Measurements from ENCODE around the gene DGKZ.

The DGKZ gene

GRCh38 chr11:46348566-46349401, 1.5 kb downstream of the DGKZ start:
- FAIRE-seq, result no peak

DNA sequence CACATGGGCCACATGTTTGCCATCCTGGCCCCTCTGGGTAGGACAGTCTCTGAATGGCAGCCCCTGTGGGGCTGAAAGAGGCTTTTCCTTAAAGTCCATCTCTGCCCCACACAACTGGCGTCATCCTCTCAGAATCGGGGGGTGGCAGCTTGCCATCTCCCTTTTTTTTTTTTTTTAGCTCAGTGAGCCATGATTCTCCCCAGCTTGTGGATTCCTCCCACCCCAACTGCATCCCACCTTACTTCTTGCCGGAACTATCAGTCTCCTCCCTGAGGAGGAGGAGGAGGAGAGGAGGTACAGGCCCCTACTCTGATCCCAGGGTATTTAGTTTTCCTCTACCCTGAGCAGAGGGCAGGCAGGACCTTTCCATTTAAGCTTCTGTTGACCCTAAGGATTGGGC, 3.4 kb downstream of the DGKZ start:
- FAIRE-seq, result no peak

GRCh38 chr11:46351148-46351547, 3.9 kb downstream of the DGKZ start:
- no peak for FAIRE-seq

DNA sequence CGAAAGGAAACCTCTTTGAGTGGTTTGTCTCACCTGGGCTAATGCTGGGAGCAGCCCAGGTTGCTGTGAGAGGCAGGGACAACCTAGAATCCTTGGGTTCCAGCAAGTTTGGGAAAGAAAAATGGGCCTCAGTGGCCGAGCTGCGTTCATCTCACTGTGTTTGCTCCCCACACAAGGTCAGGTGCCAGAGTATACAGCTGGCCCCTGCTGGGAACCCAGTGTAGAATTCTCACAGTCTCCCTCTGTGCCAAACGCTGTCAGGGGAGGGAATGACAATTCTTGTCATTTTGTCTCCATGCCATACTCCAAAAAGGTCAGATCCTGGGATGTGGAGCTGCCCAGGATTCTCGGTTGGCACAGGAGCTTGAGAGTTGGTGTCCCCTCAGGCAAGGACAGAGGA, 4.3 kb downstream of the DGKZ start:
- FAIRE-seq, result no peak

GRCh38 chr11:46352063-46352841, 5.0 kb downstream of the DGKZ start:
- no peak for FAIRE-seq

DNA sequence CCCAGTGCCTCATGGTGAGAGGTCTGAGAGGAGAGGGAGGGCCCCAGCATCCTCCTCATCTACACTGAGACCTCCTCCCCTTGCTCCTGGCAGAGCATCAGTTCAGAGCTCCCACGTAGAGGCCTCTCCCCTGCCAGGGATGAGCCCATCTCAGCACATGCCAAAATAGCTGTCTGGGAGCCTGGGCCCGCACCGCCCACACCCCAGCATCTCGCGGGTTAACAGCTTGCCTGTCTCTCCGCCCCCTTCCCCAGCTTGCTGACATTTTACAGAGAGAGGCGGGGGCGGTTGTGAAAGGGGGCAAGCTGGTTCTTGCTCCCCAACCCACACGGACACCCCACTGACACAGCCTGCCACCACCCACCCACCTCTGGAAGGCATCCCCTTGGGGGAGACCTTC, 6.4 kb downstream of the DGKZ start:
- no peak for FAIRE-seq

- FAIRE-seq, result no peak
Observed at GRCh38 chr11:46356924-46357482, 9.7 kb downstream of the DGKZ start.

DNA sequence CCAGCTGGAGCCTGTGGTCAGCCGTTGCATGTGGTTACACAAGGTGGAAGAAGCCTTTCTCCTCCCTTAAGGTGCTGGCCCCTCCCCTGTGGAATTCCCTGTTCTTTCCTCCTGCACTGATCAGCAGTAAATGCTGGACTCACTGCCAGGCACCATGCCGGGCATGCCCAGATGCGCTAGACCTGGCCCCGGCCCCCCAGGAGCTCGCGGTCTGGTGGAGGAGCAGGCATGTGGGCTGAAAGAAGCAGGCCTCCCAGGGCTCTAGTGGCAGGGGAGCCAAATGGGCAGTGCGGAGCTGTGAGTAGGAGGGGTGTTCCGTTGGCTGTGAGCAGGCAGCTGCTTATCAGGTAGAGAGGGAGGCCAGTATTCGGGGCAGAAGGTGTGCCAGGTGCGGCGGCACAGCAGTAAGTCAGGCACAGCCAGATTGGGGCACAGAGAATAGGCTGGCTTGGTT, 10.2 kb downstream of the DGKZ start:
- no peak for FAIRE-seq

GRCh38 chr11:46359953-46360352, 12.7 kb downstream of the DGKZ start:
- FAIRE-seq, result no peak

GRCh38 chr11:46360878-46361277, 13.6 kb downstream of the DGKZ start:
- no peak for FAIRE-seq

GRCh38 chr11:46361283-46362155, 14.3 kb downstream of the DGKZ start:
- FAIRE-seq, result no peak

- no peak for FAIRE-seq
Observed at GRCh38 chr11:46362156-46363030, 15.1 kb downstream of the DGKZ start.

DNA sequence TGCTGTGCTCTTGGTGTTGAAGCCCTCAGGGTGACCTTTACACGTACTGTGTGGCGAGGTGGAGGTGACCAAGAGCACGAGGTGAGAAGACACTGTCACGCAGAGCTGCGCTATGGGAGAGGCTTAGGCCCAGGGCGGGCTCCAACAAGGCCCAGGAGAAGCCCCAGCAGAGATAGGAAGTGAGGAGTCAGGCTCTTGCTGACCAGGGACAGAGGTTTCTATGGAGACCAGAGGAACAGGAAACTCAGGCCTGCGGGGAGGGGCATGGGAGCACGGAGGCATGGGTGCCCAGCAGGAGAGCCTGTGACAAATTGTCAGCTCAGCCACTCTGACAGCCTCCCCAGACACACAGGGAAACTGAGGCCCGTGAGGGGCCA, 15.8 kb downstream of the DGKZ start:
- FAIRE-seq, result no peak

DNA sequence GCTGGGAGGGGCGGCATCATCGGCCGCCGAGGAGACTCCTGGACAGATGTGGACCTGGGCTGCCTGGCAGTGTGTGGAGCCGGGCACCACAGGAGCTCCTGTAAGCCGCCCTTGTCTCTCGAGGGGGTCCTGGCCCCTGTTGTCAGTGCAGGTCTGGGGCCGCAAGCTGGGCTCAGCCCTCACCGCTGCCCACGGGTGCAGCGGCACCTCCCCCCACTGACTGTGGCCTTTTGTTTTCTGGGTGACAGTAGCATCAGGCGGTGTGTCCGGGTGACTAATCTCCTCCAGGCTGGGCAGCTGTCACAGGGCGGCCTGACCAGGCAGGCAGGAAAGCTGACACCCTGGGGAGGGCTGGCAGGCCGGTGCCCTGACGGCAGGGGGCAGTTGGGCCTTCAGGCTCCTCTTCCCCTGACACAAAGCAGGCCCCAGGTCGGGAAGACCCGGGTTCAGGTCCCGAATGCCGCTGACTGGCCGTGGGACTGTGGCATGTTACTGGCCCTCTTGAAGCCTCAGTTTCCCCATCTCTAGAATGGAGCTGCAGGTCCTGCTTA, 16.3 kb downstream of the DGKZ start:
- no peak for FAIRE-seq

DNA sequence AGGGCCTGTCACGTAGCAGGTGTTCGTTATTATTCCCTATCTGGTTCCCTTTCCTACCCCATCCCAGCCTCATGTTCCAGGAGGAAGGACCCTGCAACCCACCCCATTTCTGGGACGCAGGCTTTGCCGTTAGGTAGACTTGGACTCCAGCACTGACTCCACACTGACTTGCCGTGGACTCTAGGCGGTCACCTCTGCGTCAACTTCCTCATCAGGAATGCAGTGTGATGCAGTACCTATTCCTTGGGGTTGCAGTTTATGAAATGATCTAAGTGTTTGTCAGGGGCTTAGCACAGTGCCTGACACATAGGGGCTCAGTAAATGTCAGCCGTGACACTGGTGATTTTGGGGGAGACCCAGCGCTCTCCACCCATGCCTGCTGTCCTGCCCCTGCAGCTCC, 16.8 kb downstream of the DGKZ start:
- FAIRE-seq, result no peak

DNA sequence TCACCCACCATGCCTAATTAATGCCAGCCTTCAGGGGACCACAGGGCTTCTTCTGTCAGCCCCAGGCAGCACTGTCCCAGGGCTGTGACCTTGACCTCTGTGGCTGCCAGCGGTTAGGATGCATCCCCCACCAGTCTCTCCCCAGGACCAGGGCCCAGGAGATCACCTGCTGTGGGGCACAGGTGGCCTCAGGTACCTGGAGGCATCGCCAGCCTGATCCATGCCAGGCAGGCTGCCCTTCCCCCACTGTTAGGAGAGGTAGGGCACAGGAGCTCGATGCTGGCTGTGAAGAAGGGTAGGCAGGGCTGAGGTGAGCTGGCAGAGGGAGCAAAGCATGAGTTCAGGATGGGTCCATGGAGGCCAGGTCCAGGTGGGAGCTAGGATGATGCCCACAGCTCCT, 17.5 kb downstream of the DGKZ start:
- FAIRE-seq, result no peak

GRCh38 chr11:46366260-46366659, 19.0 kb downstream of the DGKZ start:
- no peak for FAIRE-seq

DNA sequence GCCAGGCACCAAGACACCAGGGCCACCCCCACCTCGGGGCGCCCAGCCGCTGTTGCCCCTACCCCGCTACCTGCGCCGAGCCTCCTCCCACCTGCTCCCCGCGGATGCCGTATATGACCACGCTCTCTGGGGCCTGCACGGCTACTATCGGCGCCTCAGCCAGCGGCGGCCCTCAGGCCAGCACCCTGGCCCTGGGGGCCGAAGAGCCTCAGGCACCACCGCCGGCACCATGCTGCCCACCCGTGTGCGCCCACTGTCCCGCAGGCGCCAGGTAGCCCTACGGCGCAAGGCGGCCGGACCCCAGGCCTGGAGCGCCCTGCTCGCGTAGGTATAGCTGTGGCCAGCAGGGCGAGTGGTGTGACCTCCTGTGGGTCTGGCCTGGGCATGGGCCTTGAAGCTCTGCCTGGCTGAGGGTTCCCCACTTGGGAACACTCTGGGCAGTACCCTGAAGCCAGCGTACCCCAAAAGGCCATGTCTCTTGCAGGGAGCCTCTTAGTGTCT, 19.4 kb downstream of the DGKZ start:
- no peak for FAIRE-seq

GRCh38 chr11:46367244-46367915, 20.1 kb downstream of the DGKZ start:
- no peak for FAIRE-seq

- no peak for FAIRE-seq
Observed at GRCh38 chr11:46367916-46368267, 20.6 kb downstream of the DGKZ start.

Measured in endometrium (tissue), 2 donors.